Fibroblast of lung (primary cell): ENCODE results near the gene BPHL. TPM values are rescaled to one million over a fixed set of nuclear protein-coding genes. Genes with fewer than 3 reads are reported as not detected.

ENCODE experiments used
- DNase-seq, 2 donors: peaks; one replicate each; pipeline versions ENCODE4 v3.0.0 to v3.0.0-alpha.2; 2010; ENCODE audit warnings: low read depth in 2 of 2
- H2AFZ ChIP-seq: 2 replicates; pipeline ENCODE4 v1.5.1; 2012; ENCODE audit warnings: low read length, control low read depth, inconsistent platforms
- H3K27ac ChIP-seq: 2 replicates; pipeline ENCODE4 v1.5.1; 2011; ENCODE audit warnings: low read length, control low read depth; ENCODE audit not compliant: insufficient read depth
- H3K27me3 ChIP-seq: 2 replicates; pipeline ENCODE4 v1.5.1; 2011; ENCODE audit warnings: mild to moderate bottlenecking, low read length; ENCODE audit not compliant: control insufficient read depth, insufficient read depth
- H3K36me3 ChIP-seq: 2 replicates; pipeline ENCODE4 v1.5.1; 2011; ENCODE audit warnings: low read length; ENCODE audit not compliant: control insufficient read depth, insufficient read depth
- H3K4me1 ChIP-seq: 2 replicates; pipeline ENCODE4 v1.5.1; 2011; ENCODE audit warnings: low read length; ENCODE audit not compliant: control insufficient read depth, insufficient read depth; ENCODE audit errors: extremely low read depth
- H3K4me2 ChIP-seq: 2 replicates; pipeline ENCODE4 v1.5.1; 2011; ENCODE audit warnings: low read length, control low read depth; ENCODE audit not compliant: insufficient read depth; ENCODE audit errors: extremely low read depth
- H3K4me3 ChIP-seq, 4 experiments: fragments of 200-600 bp in 1 of 4; sonication (generic) in 1 of 4; replicated peaks in 1 of 4; 2 replicates each; pipeline ENCODE4 v1.5.1; 2011 to 2016; ENCODE audit warnings: low read length in 4 of 4, low read depth in 3 of 4, mild to moderate bottlenecking in 3 of 4, control low read depth in 2 of 4, inconsistent platforms in 1 of 4, mixed read lengths in 1 of 4; ENCODE audit not compliant: insufficient read depth in 1 of 4; ENCODE audit errors: control extremely low read depth in 1 of 4
- H3K79me2 ChIP-seq: 2 replicates; pipeline ENCODE4 v1.5.1; 2012; ENCODE audit warnings: mild to moderate bottlenecking, low read length, inconsistent platforms; ENCODE audit not compliant: control insufficient read depth, insufficient read depth
- H3K9ac ChIP-seq: 2 replicates; pipeline ENCODE4 v1.5.1; 2011; ENCODE audit warnings: mild to moderate bottlenecking, low read length, control low read depth; ENCODE audit not compliant: insufficient read depth
- H3K9me3 ChIP-seq: 2 replicates; pipeline ENCODE4 v1.5.1; 2012; ENCODE audit warnings: low read depth, low read length; ENCODE audit not compliant: control insufficient read depth, insufficient read depth
- H4K20me1 ChIP-seq: 2 replicates; pipeline ENCODE4 v1.5.1; 2011; ENCODE audit warnings: low read length; ENCODE audit not compliant: control insufficient read depth, insufficient read depth; ENCODE audit errors: extremely low read depth
- EZH2 ChIP-seq: IDR thresholded peaks from 2 replicates; pipeline ENCODE4 v1.5.1; 2012; ENCODE audit warnings: low read length, control low read depth, mild to moderate bottlenecking; ENCODE audit errors: missing control alignments
- polyA plus RNA-seq, 2 donors: library from polyadenylated mRNA; depleted of rRNA in 1 of 2; stranded (reverse) in 1 of 2; unstranded in 1 of 2; fragments of >200 nt; gene quantifications; 2 replicates each; pipeline ENCODE4 v1.2.1, GENCODE V29; 2011 to 2012; ENCODE audit warnings: missing spikeins in 1 of 2
- total RNA-seq: library from RNA; depleted of rRNA; stranded (reverse); fragments of >200 nt; gene quantifications from 2 replicates; pipeline ENCODE4 v1.2.1, GENCODE V29; 2014
- TF ChIP-seq, protein P1 (sequence below), 2 donors: IDR thresholded peaks in 1 of 2; conservative IDR thresholded peaks in 1 of 2; 1 replicate in 1 of 2; 2 replicates in 1 of 2; pipeline ENCODE4 v1.5.1; 2011 to 2012; ENCODE audit warnings: low read length in 2 of 2, control low read depth in 1 of 2, inconsistent platforms in 1 of 2, low read depth in 1 of 2, mild to moderate bottlenecking in 1 of 2

Gene BPHL
- total and polyA plus RNA-seq, 2 donors (not counting 1 experiment from before 2014, with no cell fraction given), result 16.6 to 20.6 TPM

DNA sequence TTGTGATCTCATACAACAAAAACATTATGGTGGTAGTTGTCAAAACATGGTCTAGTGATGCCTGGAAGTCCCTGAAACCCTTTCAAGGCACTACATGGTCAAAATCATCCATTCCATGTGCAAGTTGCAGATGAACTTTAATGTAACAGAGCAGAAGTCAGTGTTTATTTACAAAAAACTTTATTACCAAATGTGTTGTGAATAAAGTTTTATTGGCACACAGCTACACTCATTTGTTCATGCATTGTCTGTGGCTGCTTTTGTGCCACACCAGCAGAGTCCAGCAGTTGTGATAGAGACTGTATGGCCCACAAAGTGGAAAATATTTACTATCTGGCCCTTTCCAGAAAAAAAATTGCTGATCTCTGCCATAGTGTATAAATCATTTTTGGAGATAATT lies 82.2 kb downstream of the BPHL start:
- DNase-seq, result no peak
- H4K20me1 ChIP-seq, result no peaks in the 10 kb centered on the region
- H3K79me2 ChIP-seq, result no peaks in the 10 kb centered on the region
- H3K9me3 ChIP-seq, result no peaks in the 10 kb centered on the region
- no peak overlapping the region for H3K4me3 ChIP-seq
- TF ChIP-seq, protein P1, sequence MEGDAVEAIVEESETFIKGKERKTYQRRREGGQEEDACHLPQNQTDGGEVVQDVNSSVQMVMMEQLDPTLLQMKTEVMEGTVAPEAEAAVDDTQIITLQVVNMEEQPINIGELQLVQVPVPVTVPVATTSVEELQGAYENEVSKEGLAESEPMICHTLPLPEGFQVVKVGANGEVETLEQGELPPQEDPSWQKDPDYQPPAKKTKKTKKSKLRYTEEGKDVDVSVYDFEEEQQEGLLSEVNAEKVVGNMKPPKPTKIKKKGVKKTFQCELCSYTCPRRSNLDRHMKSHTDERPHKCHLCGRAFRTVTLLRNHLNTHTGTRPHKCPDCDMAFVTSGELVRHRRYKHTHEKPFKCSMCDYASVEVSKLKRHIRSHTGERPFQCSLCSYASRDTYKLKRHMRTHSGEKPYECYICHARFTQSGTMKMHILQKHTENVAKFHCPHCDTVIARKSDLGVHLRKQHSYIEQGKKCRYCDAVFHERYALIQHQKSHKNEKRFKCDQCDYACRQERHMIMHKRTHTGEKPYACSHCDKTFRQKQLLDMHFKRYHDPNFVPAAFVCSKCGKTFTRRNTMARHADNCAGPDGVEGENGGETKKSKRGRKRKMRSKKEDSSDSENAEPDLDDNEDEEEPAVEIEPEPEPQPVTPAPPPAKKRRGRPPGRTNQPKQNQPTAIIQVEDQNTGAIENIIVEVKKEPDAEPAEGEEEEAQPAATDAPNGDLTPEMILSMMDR (conservative IDR thresholded peaks at IDR 0.05 in 1 of 2, IDR thresholded peaks at IDR 0.05 in 1 of 2; ENCODE audit: low read depth in 1 of 2, low read length in 2 of 2), result no peak
- TF ChIP-seq EZH2, result no peak
- no peak overlapping the region for H3K9ac ChIP-seq
- peaks cover 3% of the 10 kb centered on the region for H3K27me3 ChIP-seq
- no peaks in the 10 kb centered on the region for H3K36me3 ChIP-seq
- H2AFZ ChIP-seq, result no peak overlapping the region
- no peaks in the 10 kb centered on the region for H3K4me1 ChIP-seq
- no peak overlapping the region for H3K4me2 ChIP-seq
- no peak overlapping the region for H3K27ac ChIP-seq

DNA sequence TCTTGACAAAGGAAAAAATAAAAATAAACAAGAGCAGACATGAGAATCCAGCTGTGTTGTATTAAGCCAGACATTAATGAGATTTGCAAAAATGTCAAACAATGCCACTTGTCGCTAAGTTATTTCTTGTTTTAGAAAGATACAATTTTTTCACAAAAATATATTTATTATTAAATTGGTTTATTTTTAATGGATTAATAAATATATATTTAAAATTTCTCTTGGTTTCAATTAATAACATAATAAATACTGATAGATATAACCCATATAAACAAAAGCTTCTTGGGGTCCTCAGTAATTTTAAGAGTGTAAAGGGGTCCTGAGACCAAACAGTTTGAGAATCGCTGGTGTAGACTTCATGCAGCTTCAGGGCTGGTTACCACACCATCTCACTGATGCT lies 82.9 kb downstream of the BPHL start:
- no peaks in the 10 kb centered on the region for H3K36me3 ChIP-seq
- H3K4me2 ChIP-seq, result no peak overlapping the region
- peaks cover 3% of the 10 kb centered on the region for H3K27me3 ChIP-seq
- H3K79me2 ChIP-seq, result no peaks in the 10 kb centered on the region
- no peak overlapping the region for H3K9ac ChIP-seq
- no peaks in the 10 kb centered on the region for H3K9me3 ChIP-seq
- no peak for TF ChIP-seq EZH2
- TF ChIP-seq, protein P1 (conservative IDR thresholded peaks at IDR 0.05 in 1 of 2, IDR thresholded peaks at IDR 0.05 in 1 of 2; ENCODE audit: low read depth in 1 of 2, low read length in 2 of 2), result no peak
- no peaks in the 10 kb centered on the region for H3K4me1 ChIP-seq
- H3K4me3 ChIP-seq, result no peak overlapping the region
- H2AFZ ChIP-seq, result no peak overlapping the region
- no peaks in the 10 kb centered on the region for H4K20me1 ChIP-seq
- H3K27ac ChIP-seq, result no peak overlapping the region
- DNase-seq, result no peak

Other genes starting within 250 kb of the BPHL start
- gene SERPINB9, start 215.4 kb upstream of the BPHL start, total RNA-seq, result 2.6 and 4.3 TPM in 2 replicates
- gene SERPINB9, start 215.4 kb upstream of the BPHL start, polyA plus RNA-seq, result 6.2 and 6.4 TPM in 2 replicates
- 71.7 and 83.9 TPM in 2 replicates for gene SERPINB6, start 147.1 kb upstream of the BPHL start, total RNA-seq
- 158 and 181 TPM in 2 replicates for gene SERPINB6, start 147.1 kb upstream of the BPHL start, polyA plus RNA-seq
- 12.1 and 18.7 TPM in 2 replicates for gene NQO2, start 118.8 kb upstream of the BPHL start, total RNA-seq
- gene NQO2, start 118.8 kb upstream of the BPHL start, polyA plus RNA-seq, result 13.5 and 40.8 TPM in 2 replicates
- gene RIPK1, start 50.2 kb upstream of the BPHL start, total RNA-seq, result 20.3 and 22.1 TPM in 2 replicates
- 24.9 and 29.3 TPM in 2 replicates for gene RIPK1, start 50.2 kb upstream of the BPHL start, polyA plus RNA-seq
- gene TUBB2A, start 38.8 kb downstream of the BPHL start, total RNA-seq, result 40.8 and 54.3 TPM in 2 replicates
- gene TUBB2A, start 38.8 kb downstream of the BPHL start, polyA plus RNA-seq, result 133 and 137 TPM in 2 replicates
- 3.8 and 5.1 TPM in 2 replicates for gene TUBB2B, start 108.9 kb downstream of the BPHL start, total RNA-seq
- 3.4 and 5.2 TPM in 2 replicates for gene TUBB2B, start 108.9 kb downstream of the BPHL start, polyA plus RNA-seq
- gene PSMG4, start 140.2 kb downstream of the BPHL start, total RNA-seq, result 24.4 and 34.2 TPM in 2 replicates
- 12.5 and 17.5 TPM in 2 replicates for gene PSMG4, start 140.2 kb downstream of the BPHL start, polyA plus RNA-seq